ENCODE measurements around the gene CKS2.

CKS2 gene

GRCh38 chr9:89362647-89363310 is 51.8 kb downstream of the CKS2 start:
- no peak for DNase-seq (ENCODE audit: low read depth)
- TF ChIP-seq MAX (IDR thresholded peaks at IDR 0.05; ENCODE audit: low read depth, low read length) (no peak), CTCF (IDR thresholded peaks at IDR 0.05; ENCODE audit: low read depth, low read length) (no peak), MYC (IDR thresholded peaks at IDR 0.05; ENCODE audit: low read depth, low read length) (no peak), POLR2A (IDR thresholded peaks at IDR 0.05; ENCODE audit: extremely low read depth, insufficient read length) (no peak)
- no peak overlapping the region for H3K4me3 ChIP-seq (ENCODE audit: low read depth, low read length)

- DNase-seq (ENCODE audit: low read depth) = no peak
- H3K4me3 ChIP-seq (ENCODE audit: low read depth, low read length) = no peak overlapping the region
- TF ChIP-seq MYC (IDR thresholded peaks at IDR 0.05; ENCODE audit: low read depth, low read length) (no peak), CTCF (IDR thresholded peaks at IDR 0.05; ENCODE audit: low read depth, low read length) (no peak), POLR2A (IDR thresholded peaks at IDR 0.05; ENCODE audit: extremely low read depth, insufficient read length) (no peak), MAX (IDR thresholded peaks at IDR 0.05; ENCODE audit: low read depth, low read length) (no peak)
Observed at GRCh38 chr9:89363311-89363670, 52.3 kb downstream of the CKS2 start.

GRCh38 chr9:89363921-89364665 is 53.1 kb downstream of the CKS2 start:
- H3K4me3 ChIP-seq (ENCODE audit: low read depth, low read length) = no peak overlapping the region
- no peak for DNase-seq (ENCODE audit: low read depth)
- no peak for TF ChIP-seq POLR2A (IDR thresholded peaks at IDR 0.05; ENCODE audit: extremely low read depth, insufficient read length)
- no peak for TF ChIP-seq MYC (IDR thresholded peaks at IDR 0.05; ENCODE audit: low read depth, low read length)
- TF ChIP-seq MAX (IDR thresholded peaks at IDR 0.05; ENCODE audit: low read depth, low read length) = no peak
- no peak for TF ChIP-seq CTCF (IDR thresholded peaks at IDR 0.05; ENCODE audit: low read depth, low read length)

- H3K4me3 ChIP-seq (ENCODE audit: low read depth, low read length) = no peak overlapping the region
- no peak for DNase-seq (ENCODE audit: low read depth)
- TF ChIP-seq POLR2A (IDR thresholded peaks at IDR 0.05; ENCODE audit: extremely low read depth, insufficient read length) (no peak), CTCF (IDR thresholded peaks at IDR 0.05; ENCODE audit: low read depth, low read length) (no peak), MAX (IDR thresholded peaks at IDR 0.05; ENCODE audit: low read depth, low read length) (no peak), MYC (IDR thresholded peaks at IDR 0.05; ENCODE audit: low read depth, low read length) (no peak)
Observed at GRCh38 chr9:89364666-89365531, 53.9 kb downstream of the CKS2 start.

- DNase-seq (ENCODE audit: low read depth) = no peak
- TF ChIP-seq MAX (IDR thresholded peaks at IDR 0.05; ENCODE audit: low read depth, low read length) (no peak), MYC (IDR thresholded peaks at IDR 0.05; ENCODE audit: low read depth, low read length) (no peak), CTCF (IDR thresholded peaks at IDR 0.05; ENCODE audit: low read depth, low read length) (no peak), POLR2A (IDR thresholded peaks at IDR 0.05; ENCODE audit: extremely low read depth, insufficient read length) (no peak)
- no peak overlapping the region for H3K4me3 ChIP-seq (ENCODE audit: low read depth, low read length)
Observed at GRCh38 chr9:89365532-89365912, 54.5 kb downstream of the CKS2 start.
